WTC11 (cell line): ENCODE data around the gene MOGAT1. TPM values are rescaled to one million over a fixed set of nuclear protein-coding genes. Genes with fewer than 3 reads are reported as not detected.

Source experiments
- ATAC-seq: fragments of 200-7000 bp; cut with Tn5 transposase; 2 replicates; pipeline ENCODE4 v1.10.0; 2021; ENCODE audit warnings: mild to moderate bottlenecking, moderate library complexity
- CTCF ChIA-PET: fragments of 300-600 bp; sonication (Branson Sonifier 250); formaldehyde crosslinking; loops from one replicate; lab custom pipeline; 2021; ENCODE audit warnings: antibody characterized with exemption; lab: Charles Lee
- POLR2A ChIA-PET: fragments of 350-600 bp; sonication (Branson Sonifier 250); formaldehyde crosslinking; loops from one replicate; lab custom pipeline; 2021; ENCODE audit warnings: antibody characterized with exemption; lab: Charles Lee
- DNase-seq: peaks from one replicate; pipeline ENCODE4 v3.0.0; 2021; ENCODE audit warnings: low spot score
- H3K27ac Mint-ChIP-seq: 2 replicates; pipeline ENCODE4 v1.8.0; 2021; ENCODE audit warnings: mixed read lengths
- H3K27me3 Mint-ChIP-seq: 2 replicates; pipeline ENCODE4 v1.8.0; 2021; ENCODE audit warnings: low read depth, mild to moderate bottlenecking, moderate library complexity, mixed read lengths
- H3K36me3 Mint-ChIP-seq: 2 replicates; pipeline ENCODE4 v1.8.0; 2021; ENCODE audit warnings: mixed read lengths
- H3K4me1 Mint-ChIP-seq: 2 replicates; pipeline ENCODE4 v1.8.0; 2022; ENCODE audit warnings: mixed read lengths
- H3K4me3 Mint-ChIP-seq: 2 replicates; pipeline ENCODE4 v1.8.0; 2021; ENCODE audit warnings: mild to moderate bottlenecking, moderate library complexity, mixed read lengths
- H3K9me3 Mint-ChIP-seq: 2 replicates; pipeline ENCODE4 v1.8.0; 2021; ENCODE audit warnings: mixed read lengths
- ATF1 ChIP-seq: sonication (generic); formaldehyde crosslinking; IDR thresholded peaks from 2 replicates; pipeline ENCODE4 v1.8.1; 2023; ENCODE audit warnings: mild to moderate bottlenecking, moderate library complexity, missing genetic modification reagents
- CREB1 ChIP-seq: sonication (generic); formaldehyde crosslinking; IDR thresholded peaks from 2 replicates; pipeline ENCODE4 v1.8.0; 2023; ENCODE audit warnings: mild to moderate bottlenecking, missing genetic modification reagents
- ETV6 ChIP-seq: sonication (generic); formaldehyde crosslinking; IDR thresholded peaks from 2 replicates; pipeline ENCODE4 v1.8.1; 2022; ENCODE audit warnings: mild to moderate bottlenecking, missing genetic modification reagents
- GABPB1 ChIP-seq: sonication (generic); formaldehyde crosslinking; IDR thresholded peaks from 2 replicates; pipeline ENCODE4 v1.8.1; 2023; ENCODE audit warnings: mild to moderate bottlenecking, missing genetic modification reagents
- HMGA2 ChIP-seq: fragments of 250-450 bp; sonication (Bioruptor Pico); IDR thresholded peaks from 2 replicates; pipeline ENCODE4 v1.4.0; 2021; ENCODE audit warnings: mild to moderate bottlenecking, moderate library complexity
- MXD4 ChIP-seq: fragments of 250-450 bp; sonication (Bioruptor Pico); IDR thresholded peaks from 2 replicates; pipeline ENCODE4 v1.8.0; 2021; ENCODE audit warnings: mild to moderate bottlenecking, moderate library complexity, borderline replicate concordance
- OVOL2 ChIP-seq: fragments of 250-450 bp; sonication (Bioruptor Pico); IDR thresholded peaks from 2 replicates; pipeline ENCODE4 v1.9.0; 2021; ENCODE audit warnings: mild to moderate bottlenecking, borderline replicate concordance
- RELA ChIP-seq: sonication (generic); formaldehyde crosslinking; IDR thresholded peaks from 2 replicates; pipeline ENCODE4 v1.8.1; 2022; ENCODE audit warnings: missing genetic modification reagents, mild to moderate bottlenecking, borderline replicate concordance
- SMAD3 ChIP-seq: sonication (generic); formaldehyde crosslinking; IDR thresholded peaks from 2 replicates; pipeline ENCODE4 v1.8.0; 2022; ENCODE audit warnings: missing genetic modification reagents, mild to moderate bottlenecking, borderline replicate concordance
- SMAD4 ChIP-seq: sonication (generic); formaldehyde crosslinking; IDR thresholded peaks from 2 replicates; pipeline ENCODE4 v1.8.0; 2022; ENCODE audit warnings: mild to moderate bottlenecking, missing genetic modification reagents
- SOX15 ChIP-seq: fragments of 250-450 bp; sonication (Bioruptor Pico); IDR thresholded peaks from 2 replicates; pipeline ENCODE4 v1.9.0; 2021; ENCODE audit warnings: mild to moderate bottlenecking
- SP1 ChIP-seq: sonication (generic); formaldehyde crosslinking; conservative IDR thresholded peaks from 2 replicates; pipeline ENCODE4 v1.8.1; 2022; ENCODE audit warnings: missing genetic modification reagents
- TCF7 ChIP-seq: sonication (generic); formaldehyde crosslinking; IDR thresholded peaks from 2 replicates; pipeline ENCODE4 v1.8.0; 2022; ENCODE audit warnings: mild to moderate bottlenecking, low read depth, missing genetic modification reagents, moderate library complexity
- ZNF263 ChIP-seq: sonication (generic); formaldehyde crosslinking; IDR thresholded peaks from 2 replicates; pipeline ENCODE4 v1.8.1; 2022; ENCODE audit warnings: low read depth, mild to moderate bottlenecking, moderate library complexity, missing genetic modification reagents
- ZNF317 ChIP-seq: sonication (generic); formaldehyde crosslinking; IDR thresholded peaks from 2 replicates; pipeline ENCODE4 v1.8.1; 2023; ENCODE audit warnings: low read depth, mild to moderate bottlenecking, moderate library complexity, missing genetic modification reagents, borderline replicate concordance
- ZNF396 ChIP-seq: fragments of 250-450 bp; sonication (Bioruptor Pico); IDR thresholded peaks from 2 replicates; pipeline ENCODE4 v1.8.0; 2021; ENCODE audit warnings: mild to moderate bottlenecking, moderate library complexity, borderline replicate concordance
- ZNF423 ChIP-seq: fragments of 250-450 bp; sonication (Bioruptor Pico); IDR thresholded peaks from 2 replicates; pipeline ENCODE4 v2.1.2; 2022; ENCODE audit warnings: mild to moderate bottlenecking, moderate library complexity
- ZNF671 ChIP-seq: fragments of 250-450 bp; sonication (Bioruptor Pico); IDR thresholded peaks from 2 replicates; pipeline ENCODE4 v1.8.0; 2021; ENCODE audit warnings: mild to moderate bottlenecking
- total RNA-seq: library from RNA; stranded (reverse); gene quantifications from 3 replicates; pipeline ENCODE4 v1.2.3, GENCODE V29; 2021
- TF ChIP-seq, protein P1 (sequence below): sonication (generic); formaldehyde crosslinking; IDR thresholded peaks from 2 replicates; pipeline ENCODE4 v1.8.1; 2023; ENCODE audit warnings: mild to moderate bottlenecking, moderate library complexity, missing genetic modification reagents
- TF ChIP-seq, protein P2 (sequence below): fragments of 250-450 bp; sonication (Bioruptor Pico); IDR thresholded peaks from 2 replicates; pipeline ENCODE4 v1.8.0; 2021; ENCODE audit warnings: mild to moderate bottlenecking
- TF ChIP-seq, protein P3 (sequence below): sonication (generic); formaldehyde crosslinking; IDR thresholded peaks from 2 replicates; pipeline ENCODE4 v1.8.0; 2022; ENCODE audit warnings: mild to moderate bottlenecking, missing genetic modification reagents
- TF ChIP-seq, protein P4 (sequence below): fragments of 250-450 bp; sonication (Bioruptor Pico); conservative IDR thresholded peaks from 2 replicates; pipeline ENCODE4 v1.9.0; 2021; ENCODE audit warnings: mild to moderate bottlenecking
- TF ChIP-seq, protein P5 (sequence below): sonication (generic); formaldehyde crosslinking; IDR thresholded peaks from 2 replicates; pipeline ENCODE4 v1.8.0; 2022; ENCODE audit warnings: mild to moderate bottlenecking, missing genetic modification reagents
- TF ChIP-seq, protein P6 (sequence below): sonication (generic); formaldehyde crosslinking; conservative IDR thresholded peaks from 2 replicates; pipeline ENCODE4 v1.8.1; 2023; ENCODE audit warnings: mild to moderate bottlenecking, low read depth, missing genetic modification reagents, moderate library complexity
- TF ChIP-seq, protein P7 (sequence below): sonication (generic); formaldehyde crosslinking; IDR thresholded peaks from 2 replicates; pipeline ENCODE4 v1.8.1; 2022; ENCODE audit warnings: mild to moderate bottlenecking, moderate library complexity, missing genetic modification reagents

MOGAT1 gene
- total RNA-seq, 1 experiment from 2014 or later, result 0.72 TPM

DNA sequence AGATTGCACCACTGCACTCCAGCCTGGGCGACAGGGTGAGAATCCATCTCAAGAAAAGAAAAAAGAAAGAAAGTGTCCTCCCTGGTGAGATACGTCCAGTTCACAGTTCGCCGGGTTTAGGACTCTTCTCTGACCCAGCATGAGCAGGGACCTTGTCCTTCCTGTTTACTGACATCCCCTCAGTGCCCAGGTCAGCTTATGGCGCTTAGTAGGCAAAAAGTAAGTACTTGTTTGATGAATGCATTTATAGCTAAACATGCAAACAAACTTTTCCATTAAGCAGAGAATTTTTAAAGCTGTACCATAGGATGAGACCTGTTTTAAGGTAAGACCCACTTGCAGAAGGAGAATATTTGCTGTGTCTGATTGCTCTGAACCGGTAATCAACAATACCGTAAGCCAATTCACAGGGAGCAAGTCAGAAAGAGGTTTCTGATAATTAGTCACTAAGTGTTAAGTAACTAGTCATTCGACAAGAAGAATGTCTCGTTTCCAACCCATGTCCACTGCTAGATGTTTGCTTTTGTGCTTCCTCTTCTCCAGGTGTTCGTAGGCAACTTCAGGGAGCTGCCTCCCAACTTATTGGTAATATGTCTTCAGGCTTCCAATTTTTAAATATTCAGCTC, 40.0 kb downstream of the MOGAT1 start (continued):
- TF ChIP-seq ZNF423 (CRISPR knock-in tag) (no peak), ZNF317 (CRISPR knock-in tag) (no peak), SP1 (no peak), SOX15 (CRISPR knock-in tag) (no peak), ZNF396 (CRISPR knock-in tag) (no peak), GABPB1 (CRISPR knock-in tag) (no peak)
- TF ChIP-seq, protein P1, sequence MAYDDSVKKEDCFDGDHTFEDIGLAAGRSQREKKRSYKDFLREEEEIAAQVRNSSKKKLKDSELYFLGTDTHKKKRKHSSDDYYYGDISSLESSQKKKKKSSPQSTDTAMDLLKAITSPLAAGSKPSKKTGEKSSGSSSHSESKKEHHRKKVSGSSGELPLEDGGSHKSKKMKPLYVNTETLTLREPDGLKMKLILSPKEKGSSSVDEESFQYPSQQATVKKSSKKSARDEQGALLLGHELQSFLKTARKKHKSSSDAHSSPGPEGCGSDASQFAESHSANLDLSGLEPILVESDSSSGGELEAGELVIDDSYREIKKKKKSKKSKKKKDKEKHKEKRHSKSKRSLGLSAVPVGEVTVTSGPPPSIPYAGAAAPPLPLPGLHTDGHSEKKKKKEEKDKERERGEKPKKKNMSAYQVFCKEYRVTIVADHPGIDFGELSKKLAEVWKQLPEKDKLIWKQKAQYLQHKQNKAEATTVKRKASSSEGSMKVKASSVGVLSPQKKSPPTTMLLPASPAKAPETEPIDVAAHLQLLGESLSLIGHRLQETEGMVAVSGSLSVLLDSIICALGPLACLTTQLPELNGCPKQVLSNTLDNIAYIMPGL (CRISPR knock-in tag), result no peak
- TF ChIP-seq, protein P2, sequence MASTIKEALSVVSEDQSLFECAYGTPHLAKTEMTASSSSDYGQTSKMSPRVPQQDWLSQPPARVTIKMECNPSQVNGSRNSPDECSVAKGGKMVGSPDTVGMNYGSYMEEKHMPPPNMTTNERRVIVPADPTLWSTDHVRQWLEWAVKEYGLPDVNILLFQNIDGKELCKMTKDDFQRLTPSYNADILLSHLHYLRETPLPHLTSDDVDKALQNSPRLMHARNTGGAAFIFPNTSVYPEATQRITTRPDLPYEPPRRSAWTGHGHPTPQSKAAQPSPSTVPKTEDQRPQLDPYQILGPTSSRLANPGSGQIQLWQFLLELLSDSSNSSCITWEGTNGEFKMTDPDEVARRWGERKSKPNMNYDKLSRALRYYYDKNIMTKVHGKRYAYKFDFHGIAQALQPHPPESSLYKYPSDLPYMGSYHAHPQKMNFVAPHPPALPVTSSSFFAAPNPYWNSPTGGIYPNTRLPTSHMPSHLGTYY, result no peak
- TF ChIP-seq, protein P3, sequence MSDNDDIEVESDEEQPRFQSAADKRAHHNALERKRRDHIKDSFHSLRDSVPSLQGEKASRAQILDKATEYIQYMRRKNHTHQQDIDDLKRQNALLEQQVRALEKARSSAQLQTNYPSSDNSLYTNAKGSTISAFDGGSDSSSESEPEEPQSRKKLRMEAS, result no peak

DNA sequence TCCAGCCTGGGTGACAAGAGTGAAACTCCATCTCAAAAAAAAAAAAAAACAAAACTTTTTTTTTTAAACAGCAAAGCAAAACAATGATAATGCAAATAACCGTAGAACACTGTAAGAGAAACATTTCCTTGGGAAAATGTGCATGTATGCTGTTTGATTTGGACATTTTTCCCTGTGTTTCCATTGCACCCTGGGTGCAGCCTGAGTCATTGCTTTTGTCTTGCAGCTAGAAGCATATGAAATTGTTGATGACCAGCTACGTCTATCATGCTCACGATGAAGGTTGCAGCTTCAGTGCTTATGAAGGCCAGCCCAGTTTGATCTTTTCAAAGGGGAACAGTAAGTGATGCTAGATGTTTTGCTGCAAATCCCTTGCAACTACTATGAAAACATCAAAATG, 41.5 kb downstream of the MOGAT1 start:
- no peaks in the 10 kb centered on the region for H3K9me3 Mint-ChIP-seq
- H3K36me3 Mint-ChIP-seq, result no peaks in the 10 kb centered on the region
- ATAC-seq, result no peak
- no peaks in the 10 kb centered on the region for H3K27me3 Mint-ChIP-seq
- CTCF ChIA-PET, result no interaction called here
- POLR2A ChIA-PET, result no interaction called here
- H3K27ac Mint-ChIP-seq, result no peak overlapping the region
- no peak for DNase-seq
- H3K4me1 Mint-ChIP-seq, result peaks cover 17% of the 10 kb centered on the region
- no peak overlapping the region for H3K4me3 Mint-ChIP-seq
- TF ChIP-seq ATF1 (CRISPR knock-in tag) (no peak), OVOL2 (CRISPR knock-in tag) (no peak), SMAD4 (CRISPR knock-in tag) (no peak), CREB1 (CRISPR knock-in tag) (no peak), ZNF263 (CRISPR knock-in tag) (no peak), SMAD3 (CRISPR knock-in tag) (no peak), HMGA2 (CRISPR knock-in tag) (no peak), ETV6 (no peak), ZNF671 (CRISPR knock-in tag) (no peak), TCF7 (CRISPR knock-in tag) (no peak), MXD4 (CRISPR knock-in tag) (no peak), SP1 (no peak), RELA (no peak)
- TF ChIP-seq, protein P4, sequence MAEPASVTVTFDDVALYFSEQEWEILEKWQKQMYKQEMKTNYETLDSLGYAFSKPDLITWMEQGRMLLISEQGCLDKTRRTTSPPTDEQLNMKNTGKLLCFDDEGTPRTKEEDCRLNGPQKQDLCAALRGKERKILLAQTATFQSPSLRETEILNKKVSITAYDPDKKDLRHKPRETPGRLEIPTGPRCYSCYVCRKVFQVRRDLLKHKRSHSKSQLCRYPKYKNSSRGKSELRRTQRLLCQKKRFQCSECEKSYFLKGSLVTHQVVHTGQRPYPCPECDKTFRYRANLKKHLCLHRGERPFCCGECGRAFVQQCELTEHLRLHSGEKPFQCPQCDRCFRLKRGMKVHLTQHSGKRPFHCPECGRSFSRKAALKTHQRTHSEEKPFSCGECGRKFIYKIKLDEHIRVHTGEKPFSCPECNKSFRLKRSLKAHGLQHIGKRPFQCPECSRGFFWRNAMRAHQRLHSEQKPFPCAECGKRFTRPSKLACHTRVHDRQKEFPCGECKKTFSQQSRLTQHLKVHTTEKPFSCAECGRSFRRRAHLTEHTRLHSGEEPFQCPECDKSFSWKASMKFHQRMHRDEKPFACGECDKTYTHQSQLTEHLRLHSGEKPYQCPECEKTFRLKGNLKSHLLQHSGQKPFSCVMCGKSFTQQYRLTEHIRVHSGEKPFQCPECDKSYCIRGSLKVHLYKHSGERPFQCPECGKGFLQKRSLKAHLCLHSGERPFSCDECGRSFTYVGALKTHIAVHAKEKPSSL (CRISPR knock-in tag), result no peak
- TF ChIP-seq, protein P3, result no peak
- TF ChIP-seq, protein P5, sequence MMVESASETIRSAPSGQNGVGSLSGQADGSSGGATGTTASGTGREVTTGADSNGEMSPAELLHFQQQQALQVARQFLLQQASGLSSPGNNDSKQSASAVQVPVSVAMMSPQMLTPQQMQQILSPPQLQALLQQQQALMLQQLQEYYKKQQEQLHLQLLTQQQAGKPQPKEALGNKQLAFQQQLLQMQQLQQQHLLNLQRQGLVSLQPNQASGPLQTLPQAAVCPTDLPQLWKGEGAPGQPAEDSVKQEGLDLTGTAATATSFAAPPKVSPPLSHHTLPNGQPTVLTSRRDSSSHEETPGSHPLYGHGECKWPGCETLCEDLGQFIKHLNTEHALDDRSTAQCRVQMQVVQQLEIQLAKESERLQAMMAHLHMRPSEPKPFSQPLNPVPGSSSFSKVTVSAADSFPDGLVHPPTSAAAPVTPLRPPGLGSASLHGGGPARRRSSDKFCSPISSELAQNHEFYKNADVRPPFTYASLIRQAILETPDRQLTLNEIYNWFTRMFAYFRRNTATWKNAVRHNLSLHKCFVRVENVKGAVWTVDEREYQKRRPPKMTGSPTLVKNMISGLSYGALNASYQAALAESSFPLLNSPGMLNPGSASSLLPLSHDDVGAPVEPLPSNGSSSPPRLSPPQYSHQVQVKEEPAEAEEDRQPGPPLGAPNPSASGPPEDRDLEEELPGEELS (CRISPR knock-in tag), result no peak
- TF ChIP-seq, protein P6, sequence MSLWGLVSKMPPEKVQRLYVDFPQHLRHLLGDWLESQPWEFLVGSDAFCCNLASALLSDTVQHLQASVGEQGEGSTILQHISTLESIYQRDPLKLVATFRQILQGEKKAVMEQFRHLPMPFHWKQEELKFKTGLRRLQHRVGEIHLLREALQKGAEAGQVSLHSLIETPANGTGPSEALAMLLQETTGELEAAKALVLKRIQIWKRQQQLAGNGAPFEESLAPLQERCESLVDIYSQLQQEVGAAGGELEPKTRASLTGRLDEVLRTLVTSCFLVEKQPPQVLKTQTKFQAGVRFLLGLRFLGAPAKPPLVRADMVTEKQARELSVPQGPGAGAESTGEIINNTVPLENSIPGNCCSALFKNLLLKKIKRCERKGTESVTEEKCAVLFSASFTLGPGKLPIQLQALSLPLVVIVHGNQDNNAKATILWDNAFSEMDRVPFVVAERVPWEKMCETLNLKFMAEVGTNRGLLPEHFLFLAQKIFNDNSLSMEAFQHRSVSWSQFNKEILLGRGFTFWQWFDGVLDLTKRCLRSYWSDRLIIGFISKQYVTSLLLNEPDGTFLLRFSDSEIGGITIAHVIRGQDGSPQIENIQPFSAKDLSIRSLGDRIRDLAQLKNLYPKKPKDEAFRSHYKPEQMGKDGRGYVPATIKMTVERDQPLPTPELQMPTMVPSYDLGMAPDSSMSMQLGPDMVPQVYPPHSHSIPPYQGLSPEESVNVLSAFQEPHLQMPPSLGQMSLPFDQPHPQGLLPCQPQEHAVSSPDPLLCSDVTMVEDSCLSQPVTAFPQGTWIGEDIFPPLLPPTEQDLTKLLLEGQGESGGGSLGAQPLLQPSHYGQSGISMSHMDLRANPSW (CRISPR knock-in tag), result no peak
- TF ChIP-seq, protein P7, sequence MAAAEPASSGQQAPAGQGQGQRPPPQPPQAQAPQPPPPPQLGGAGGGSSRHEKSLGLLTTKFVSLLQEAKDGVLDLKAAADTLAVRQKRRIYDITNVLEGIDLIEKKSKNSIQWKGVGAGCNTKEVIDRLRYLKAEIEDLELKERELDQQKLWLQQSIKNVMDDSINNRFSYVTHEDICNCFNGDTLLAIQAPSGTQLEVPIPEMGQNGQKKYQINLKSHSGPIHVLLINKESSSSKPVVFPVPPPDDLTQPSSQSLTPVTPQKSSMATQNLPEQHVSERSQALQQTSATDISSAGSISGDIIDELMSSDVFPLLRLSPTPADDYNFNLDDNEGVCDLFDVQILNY (CRISPR knock-in tag), result no peak
